Measurements from ENCODE around the gene MAP2K5. TPM values are rescaled to one million over a fixed set of nuclear protein-coding genes. Genes with fewer than 3 reads are reported as not detected.

The MAP2K5 gene
- total RNA-seq, 1 experiment from 2014 or later, result 15.0 TPM

DNA sequence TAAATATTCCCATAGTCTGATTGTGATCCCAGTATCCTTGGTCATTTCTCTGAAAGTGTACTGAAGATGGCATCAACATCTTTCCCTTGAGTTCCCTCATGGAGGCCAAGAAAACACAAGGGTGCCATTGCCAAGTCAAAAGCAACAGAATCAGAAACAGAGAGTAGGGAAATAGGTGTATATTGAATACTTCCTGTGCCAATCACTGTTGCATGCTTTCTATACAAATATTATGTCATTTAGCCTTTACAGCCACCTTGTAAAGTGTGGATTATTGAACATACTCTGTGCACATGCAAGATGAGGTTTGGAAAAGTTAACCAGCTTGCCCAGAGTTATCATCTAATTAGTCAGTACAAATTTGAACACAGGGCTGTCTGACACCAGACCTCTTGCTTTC, 117.9 kb downstream of the MAP2K5 start:
- no peak overlapping the region for H2BK15ac ChIP-seq (ENCODE audit: low read depth, low read length)
- no peak overlapping the region for H3K9ac ChIP-seq (ENCODE audit: extremely low read depth, insufficient read length, low read length)
- no peak overlapping the region for H3K4me3 Mint-ChIP-seq
- H3K27me3 Mint-ChIP-seq (ENCODE audit: low read depth), result no peaks in the 10 kb centered on the region
- no peaks in the 10 kb centered on the region for H3K9me3 ChIP-seq (ENCODE audit: control insufficient read depth, low read depth, low read length)
- H4K91ac ChIP-seq (ENCODE audit: insufficient read length, low read depth, low read length), result no peak overlapping the region
- no peak overlapping the region for H3K14ac ChIP-seq (ENCODE audit: insufficient read depth, low read length)
- H3T11ph ChIP-seq (ENCODE audit: low read length), result no peak overlapping the region
- peaks cover 3 to 6% (median 4%) of the 10 kb centered on the region in 3 experiments; a peak in 4 of 7 replicates for H3K36me3 Mint-ChIP-seq (ENCODE audit: insufficient read depth in 1 of 3, low read depth in 3 of 3)
- no peak overlapping the region for H3K23ac ChIP-seq (ENCODE audit: insufficient read length, low read depth, low read length)
- no peak overlapping the region for H4K8ac ChIP-seq (replicated peaks; ENCODE audit: insufficient read length, low read depth, low read length)
- no peak overlapping the region for H2AFZ ChIP-seq (ENCODE audit: low read length)
- H3K27ac ChIP-seq (ENCODE audit: insufficient read length, low read depth, low read length), result no peak overlapping the region
- H2BK120ac ChIP-seq (ENCODE audit: low read depth, low read length, poor library complexity, severe bottlenecking), result no peak overlapping the region
- TF ChIP-seq, protein P1, sequence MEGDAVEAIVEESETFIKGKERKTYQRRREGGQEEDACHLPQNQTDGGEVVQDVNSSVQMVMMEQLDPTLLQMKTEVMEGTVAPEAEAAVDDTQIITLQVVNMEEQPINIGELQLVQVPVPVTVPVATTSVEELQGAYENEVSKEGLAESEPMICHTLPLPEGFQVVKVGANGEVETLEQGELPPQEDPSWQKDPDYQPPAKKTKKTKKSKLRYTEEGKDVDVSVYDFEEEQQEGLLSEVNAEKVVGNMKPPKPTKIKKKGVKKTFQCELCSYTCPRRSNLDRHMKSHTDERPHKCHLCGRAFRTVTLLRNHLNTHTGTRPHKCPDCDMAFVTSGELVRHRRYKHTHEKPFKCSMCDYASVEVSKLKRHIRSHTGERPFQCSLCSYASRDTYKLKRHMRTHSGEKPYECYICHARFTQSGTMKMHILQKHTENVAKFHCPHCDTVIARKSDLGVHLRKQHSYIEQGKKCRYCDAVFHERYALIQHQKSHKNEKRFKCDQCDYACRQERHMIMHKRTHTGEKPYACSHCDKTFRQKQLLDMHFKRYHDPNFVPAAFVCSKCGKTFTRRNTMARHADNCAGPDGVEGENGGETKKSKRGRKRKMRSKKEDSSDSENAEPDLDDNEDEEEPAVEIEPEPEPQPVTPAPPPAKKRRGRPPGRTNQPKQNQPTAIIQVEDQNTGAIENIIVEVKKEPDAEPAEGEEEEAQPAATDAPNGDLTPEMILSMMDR (conservative IDR thresholded peaks at IDR 0.05), result no peak
- H3K18ac ChIP-seq (ENCODE audit: insufficient read length, low read depth, low read length), result no peak overlapping the region
- H2BK5ac ChIP-seq (ENCODE audit: insufficient read length, low read length), result no peak overlapping the region
- H3K4me2 ChIP-seq (ENCODE audit: insufficient read depth, insufficient read length, low read length), result no peak overlapping the region
- H3K4ac ChIP-seq (ENCODE audit: low read depth, low read length), result no peak overlapping the region
- H4K20me1 ChIP-seq (ENCODE audit: control insufficient read depth, insufficient read depth, insufficient read length), result no peaks in the 10 kb centered on the region
- H2BK20ac ChIP-seq (ENCODE audit: low read depth, low read length, poor library complexity, severe bottlenecking), result no peak overlapping the region
- no peak overlapping the region; a peak in 1 of 7 replicates for H3K27ac Mint-ChIP-seq
- H3K4me1 ChIP-seq (ENCODE audit: insufficient read depth, low read length), result no peaks in the 10 kb centered on the region
- peaks cover 2 to 4% of the 10 kb centered on the region in 2 experiments; a peak in 2 of 5 replicates for H3K9me3 Mint-ChIP-seq
- H2BK12ac ChIP-seq (ENCODE audit: insufficient read length, low read depth, low read length), result no peak overlapping the region
- H3K4me1 Mint-ChIP-seq, result no peaks in the 10 kb centered on the region; a peak in 1 of 4 replicates
- no peak overlapping the region for H2AK5ac ChIP-seq (ENCODE audit: insufficient read length, low read length)
- no peaks in the 10 kb centered on the region for H3K23me2 ChIP-seq (ENCODE audit: insufficient read length, low read depth, low read length, poor library complexity, severe bottlenecking)
- no peak for DNase-seq
- no peak overlapping the region for H4K5ac ChIP-seq (ENCODE audit: insufficient read length, low read depth, low read length)
- no peaks in the 10 kb centered on the region for H3K27me3 ChIP-seq (ENCODE audit: insufficient read depth, low read length)
- no peak overlapping the region for H3K56ac ChIP-seq (ENCODE audit: insufficient read length, low read depth, low read length)
- no peaks in the 10 kb centered on the region for H3K79me1 ChIP-seq (ENCODE audit: insufficient read depth, low read depth, low read length, poor library complexity, severe bottlenecking)
- no peaks in the 10 kb centered on the region for H3K79me2 ChIP-seq (ENCODE audit: insufficient read depth, low read length)
